Activated CD4-positive, alpha-beta T cell treated with anti-CD3 and anti-CD28 coated beads for 1 hour (primary cell): Measurements from ENCODE around the gene SLC30A1.
"Not testable (repeated sequence)": the region's sequence is repeated elsewhere in the genome, so short reads cannot be mapped to it uniquely, and the experiment has no call there.

Experiments
- DNase-seq: peaks from one replicate; pipeline ENCODE4 v3.0.0-alpha.2; 2020

Gene SLC30A1

GRCh38 chr1:211578640-211579439 lies at the start of gene SLC30A1:
Gene SLC30A1, minus strand, starts transcription at chr1:211579161. Its CDS starts 549 bp downstream, at chr1:211578612.
- DNase-seq, result peak; percentile 99

- DNase-seq, result no peak
These were observed 49.5 kb upstream of the SLC30A1 start for GRCh38 chr1:211628417-211628816.

- DNase-seq, result no peak
These were observed 48.3 kb upstream of the SLC30A1 start for GRCh38 chr1:211627259-211627658.

- DNase-seq, result not testable (repeated sequence)
These were observed 46.9 kb upstream of the SLC30A1 start for GRCh38 chr1:211625866-211626265.

GRCh38 chr1:211625040-211625439 lies 46.1 kb upstream of the SLC30A1 start:
- DNase-seq, result no peak

GRCh38 chr1:211623515-211623914 lies 44.6 kb upstream of the SLC30A1 start:
- no peak for DNase-seq

GRCh38 chr1:211621447-211622198 lies 42.7 kb upstream of the SLC30A1 start:
- no peak for DNase-seq

GRCh38 chr1:211620097-211620496 lies 41.1 kb upstream of the SLC30A1 start:
- no peak for DNase-seq

- DNase-seq, result no peak
These were observed 40.4 kb upstream of the SLC30A1 start for GRCh38 chr1:211619033-211619996.

- no peak for DNase-seq
These were observed 38.0 kb upstream of the SLC30A1 start for GRCh38 chr1:211616965-211617297.

GRCh38 chr1:211616231-211616964 lies 37.4 kb upstream of the SLC30A1 start:
- no peak for DNase-seq

GRCh38 chr1:211614615-211615014 lies 35.7 kb upstream of the SLC30A1 start:
- no peak for DNase-seq

GRCh38 chr1:211613951-211614350 lies 35.0 kb upstream of the SLC30A1 start:
- DNase-seq, result no peak

GRCh38 chr1:211613108-211613947 lies 34.4 kb upstream of the SLC30A1 start:
- DNase-seq, result no peak

GRCh38 chr1:211612786-211613107 lies 33.8 kb upstream of the SLC30A1 start:
- no peak for DNase-seq

GRCh38 chr1:211611818-211612217 lies 32.9 kb upstream of the SLC30A1 start:
- DNase-seq, result no peak

- DNase-seq, result no peak
These were observed 32.0 kb upstream of the SLC30A1 start for GRCh38 chr1:211610779-211611556.

GRCh38 chr1:211609120-211610024 lies 30.4 kb upstream of the SLC30A1 start:
- DNase-seq, result no peak

GRCh38 chr1:211607754-211608473 lies 29.0 kb upstream of the SLC30A1 start:
- no peak for DNase-seq
